Upper lobe of left lung (tissue), 4 donors: ENCODE results near the gene CDH22.

Source experiments
- POLR2A ChIP-seq, 4 donors: fragments of 450-650 bp; IDR thresholded peaks; one replicate each; pipeline ENCODE4 v1.5.1; 2016 to 2017; ENCODE audit warnings: antibody characterized with exemption in 4 of 4, mild to moderate bottlenecking in 2 of 4
- POLR2AphosphoS5 ChIP-seq, 2 donors: sonication (generic); formaldehyde crosslinking; IDR thresholded peaks; one replicate each; pipeline ENCODE4 v1.5.1; 2017; ENCODE audit warnings: antibody characterized with exemption in 2 of 2
- TF ChIP-seq, protein P1 (sequence below), 6 experiments: fragments of 450-650 bp in 4 of 6; fragments of 200-600 bp in 2 of 6; sonication (generic) in 2 of 6; IDR thresholded peaks; one replicate each; pipeline ENCODE4 v1.5.1; 2016 to 2019; ENCODE audit warnings: antibody characterized with exemption in 6 of 6

DNA sequence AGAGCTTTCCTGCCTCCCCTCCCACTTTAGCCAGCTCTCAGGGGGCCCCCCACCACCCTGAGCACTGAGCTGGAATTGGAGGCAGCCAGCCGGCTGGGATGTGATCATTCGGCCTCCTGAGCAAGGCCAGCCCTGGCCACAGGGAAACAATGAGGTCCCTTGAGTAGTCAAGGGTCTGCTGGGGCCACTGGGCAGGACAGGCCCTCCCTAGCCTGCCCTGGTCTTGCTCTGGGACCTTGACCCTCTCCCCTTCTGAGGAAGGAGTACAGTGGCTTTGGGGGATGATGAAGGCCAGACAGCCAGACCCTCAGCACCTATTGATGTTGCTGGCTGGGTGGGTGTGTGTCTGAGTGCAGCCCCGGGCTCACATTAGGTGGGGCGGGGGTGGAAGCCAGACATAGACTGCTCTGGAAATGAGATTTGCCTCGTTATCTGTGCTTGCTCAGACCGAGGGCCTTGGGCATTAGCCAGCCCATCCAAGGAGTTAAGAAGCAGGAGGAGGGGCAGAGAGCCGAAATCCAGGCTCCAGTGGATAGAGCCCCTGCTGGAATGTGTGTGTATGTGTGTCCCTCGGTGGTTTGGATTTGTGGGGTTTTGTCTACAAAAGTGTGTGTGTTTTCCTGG, 168.9 kb downstream of the CDH22 start:
- TF ChIP-seq, protein P1, sequence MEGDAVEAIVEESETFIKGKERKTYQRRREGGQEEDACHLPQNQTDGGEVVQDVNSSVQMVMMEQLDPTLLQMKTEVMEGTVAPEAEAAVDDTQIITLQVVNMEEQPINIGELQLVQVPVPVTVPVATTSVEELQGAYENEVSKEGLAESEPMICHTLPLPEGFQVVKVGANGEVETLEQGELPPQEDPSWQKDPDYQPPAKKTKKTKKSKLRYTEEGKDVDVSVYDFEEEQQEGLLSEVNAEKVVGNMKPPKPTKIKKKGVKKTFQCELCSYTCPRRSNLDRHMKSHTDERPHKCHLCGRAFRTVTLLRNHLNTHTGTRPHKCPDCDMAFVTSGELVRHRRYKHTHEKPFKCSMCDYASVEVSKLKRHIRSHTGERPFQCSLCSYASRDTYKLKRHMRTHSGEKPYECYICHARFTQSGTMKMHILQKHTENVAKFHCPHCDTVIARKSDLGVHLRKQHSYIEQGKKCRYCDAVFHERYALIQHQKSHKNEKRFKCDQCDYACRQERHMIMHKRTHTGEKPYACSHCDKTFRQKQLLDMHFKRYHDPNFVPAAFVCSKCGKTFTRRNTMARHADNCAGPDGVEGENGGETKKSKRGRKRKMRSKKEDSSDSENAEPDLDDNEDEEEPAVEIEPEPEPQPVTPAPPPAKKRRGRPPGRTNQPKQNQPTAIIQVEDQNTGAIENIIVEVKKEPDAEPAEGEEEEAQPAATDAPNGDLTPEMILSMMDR (IDR thresholded peaks at IDR 0.05): no peak
- TF ChIP-seq POLR2A (IDR thresholded peaks at IDR 0.05) (no peak), POLR2AphosphoS5 (IDR thresholded peaks at IDR 0.05) (no peak)
